HG03159 (cell line): ENCODE measurements around the gene PSME3IP1.

ENCODE experiments used
- ATAC-seq: cut with Tn5 transposase; IDR thresholded peaks from one replicate; pipeline ENCODE4 v1.9.1; 2021; ENCODE audit warnings: mild to moderate bottlenecking, moderate library complexity; ENCODE audit not compliant: unreplicated experiment

The PSME3IP1 gene

GRCh38 chr16:57104706-57105105 is 81.1 kb downstream of the PSME3IP1 start:
- ATAC-seq, result no peak

DNA sequence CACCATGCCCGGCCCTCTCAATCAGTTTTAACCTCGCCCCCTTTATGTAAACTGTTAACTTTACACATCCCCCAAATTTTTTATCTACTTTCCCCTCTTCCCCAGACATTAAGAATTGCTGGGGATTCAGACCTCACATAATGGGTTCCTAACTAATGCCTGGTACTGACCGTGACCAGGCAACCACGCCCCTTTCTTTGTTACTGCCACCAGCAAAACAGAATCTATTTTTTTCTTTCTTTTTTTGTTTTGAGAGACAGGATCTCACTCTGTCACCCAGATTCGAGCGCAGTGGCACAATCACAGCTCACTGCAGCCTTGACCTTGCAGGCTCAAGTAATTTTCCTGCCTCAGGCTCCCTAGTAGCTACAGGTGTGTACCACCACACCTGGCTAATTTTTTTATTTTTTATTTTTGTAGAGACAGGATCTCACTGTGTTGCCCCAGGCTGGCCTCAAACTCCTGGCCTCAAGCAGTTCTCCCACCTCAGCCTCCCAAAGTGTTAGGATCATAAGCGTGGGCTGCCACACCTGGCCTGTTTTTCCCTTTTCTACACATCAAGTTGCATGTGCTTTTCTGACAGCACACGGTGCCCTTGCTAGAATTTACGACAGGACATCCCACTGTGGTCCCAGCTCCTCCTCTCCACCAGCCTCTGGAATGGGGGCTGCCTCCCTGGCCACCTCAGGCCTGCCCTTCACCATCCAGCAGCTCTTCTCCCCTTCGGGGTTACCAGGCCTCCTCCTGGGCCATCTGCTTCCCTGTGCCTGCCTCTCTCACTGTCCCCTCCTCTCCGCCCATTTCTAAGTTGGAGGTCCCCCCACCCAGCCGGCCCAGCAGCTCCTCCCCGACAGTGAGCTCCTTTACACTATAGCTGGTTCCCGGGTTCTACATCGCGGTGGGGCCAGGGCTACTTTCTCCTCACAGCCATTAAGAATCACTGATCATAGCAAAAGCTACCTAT is 82.7 kb downstream of the PSME3IP1 start:
- ATAC-seq, result no peak
